ENCODE data around the gene RYR2. TPM values are rescaled to one million over a fixed set of nuclear protein-coding genes. Genes with fewer than 3 reads are reported as not detected.

The RYR2 gene
- total and polyA plus RNA-seq, 9 of the 15 experiments (the other 6 are each of a cell fraction or from before 2014, with no cell fraction given): 0.03 to 0.42 (median 0.14) TPM

DNA sequence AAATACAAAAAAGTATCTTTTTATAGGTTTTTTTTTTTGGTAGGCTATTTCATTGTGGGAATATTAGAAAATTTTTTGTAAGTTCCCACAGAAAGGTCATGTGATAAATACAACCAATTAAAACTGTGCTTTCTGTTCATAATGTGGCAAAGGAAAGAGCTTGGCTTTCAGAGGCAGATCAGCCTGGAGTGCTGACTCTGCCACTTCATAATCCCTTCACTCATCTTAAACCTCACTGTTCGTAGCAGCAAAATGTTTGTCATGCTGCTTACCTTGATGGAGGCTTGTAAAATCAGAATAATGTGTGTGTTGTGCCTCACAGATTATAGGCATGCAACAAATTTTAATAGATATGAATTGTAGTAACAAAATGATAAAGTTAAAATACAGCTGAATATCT is 671.9 kb downstream of the RYR2 start:
- H3K27ac ChIP-seq (ENCODE audit: extremely low read depth, low read depth, low read length): no peak overlapping the region
- no peak overlapping the region for H3K4me3 ChIP-seq
- H3K9ac ChIP-seq (ENCODE audit: insufficient read depth in 1 of 2, low read depth in 2 of 2, low read length in 2 of 2): no peak overlapping the region
- H3K36me3 ChIP-seq (ENCODE audit: control insufficient read depth, insufficient read depth, low read length): no peaks in the 10 kb centered on the region
- ChIA-PET CTCF (ENCODE audit: low intra/inter-chr PET ratio) (no interaction called here), POLR2A (no interaction called here)
- peaks cover 4% of the 10 kb centered on the region; the same call in 1 of the 2 replicates for H3K9me3 ChIP-seq (replicated peaks; ENCODE audit: control insufficient read depth, insufficient read depth, low read depth, low read length)
- no peaks in the 10 kb centered on the region for H3K4me1 ChIP-seq (replicated peaks in 1 of 2; ENCODE audit: control insufficient read depth in 2 of 2, insufficient read depth in 2 of 2, low read length in 2 of 2)
- H3K4me2 ChIP-seq (ENCODE audit: insufficient read depth, low read length): no peak overlapping the region
- intact Hi-C loops (cut with micrococcal nuclease) (no loop called here), in situ Hi-C loops (cut with MboI) (no loop called here)
- no peaks in the 10 kb centered on the region for H3K27me3 ChIP-seq (ENCODE audit: control insufficient read depth in 2 of 2, insufficient read depth in 2 of 2, low read length in 2 of 2)
- no peak overlapping the region for H2AFZ ChIP-seq (ENCODE audit: low read depth, low read length)
- DNase-seq (ENCODE audit: extremely low read depth in 1 of 4, low spot score in 3 of 4) (no peak), FAIRE-seq (no peak), ATAC-seq (no peak)
- H3K9me1 ChIP-seq (ENCODE audit: control insufficient read depth, insufficient read depth, low read length): no peaks in the 10 kb centered on the region
- no TSS peak for BruUV-seq (replicated peaks)
- no peak for TF ChIP-seq ZNF143 (CRISPR knock-in tag; IDR thresholded peaks at IDR 0.05)
- no peak for TF ChIP-seq DDX20 (tag; IDR thresholded peaks at IDR 0.05; ENCODE audit: low read depth)
- TF ChIP-seq, protein P1, sequence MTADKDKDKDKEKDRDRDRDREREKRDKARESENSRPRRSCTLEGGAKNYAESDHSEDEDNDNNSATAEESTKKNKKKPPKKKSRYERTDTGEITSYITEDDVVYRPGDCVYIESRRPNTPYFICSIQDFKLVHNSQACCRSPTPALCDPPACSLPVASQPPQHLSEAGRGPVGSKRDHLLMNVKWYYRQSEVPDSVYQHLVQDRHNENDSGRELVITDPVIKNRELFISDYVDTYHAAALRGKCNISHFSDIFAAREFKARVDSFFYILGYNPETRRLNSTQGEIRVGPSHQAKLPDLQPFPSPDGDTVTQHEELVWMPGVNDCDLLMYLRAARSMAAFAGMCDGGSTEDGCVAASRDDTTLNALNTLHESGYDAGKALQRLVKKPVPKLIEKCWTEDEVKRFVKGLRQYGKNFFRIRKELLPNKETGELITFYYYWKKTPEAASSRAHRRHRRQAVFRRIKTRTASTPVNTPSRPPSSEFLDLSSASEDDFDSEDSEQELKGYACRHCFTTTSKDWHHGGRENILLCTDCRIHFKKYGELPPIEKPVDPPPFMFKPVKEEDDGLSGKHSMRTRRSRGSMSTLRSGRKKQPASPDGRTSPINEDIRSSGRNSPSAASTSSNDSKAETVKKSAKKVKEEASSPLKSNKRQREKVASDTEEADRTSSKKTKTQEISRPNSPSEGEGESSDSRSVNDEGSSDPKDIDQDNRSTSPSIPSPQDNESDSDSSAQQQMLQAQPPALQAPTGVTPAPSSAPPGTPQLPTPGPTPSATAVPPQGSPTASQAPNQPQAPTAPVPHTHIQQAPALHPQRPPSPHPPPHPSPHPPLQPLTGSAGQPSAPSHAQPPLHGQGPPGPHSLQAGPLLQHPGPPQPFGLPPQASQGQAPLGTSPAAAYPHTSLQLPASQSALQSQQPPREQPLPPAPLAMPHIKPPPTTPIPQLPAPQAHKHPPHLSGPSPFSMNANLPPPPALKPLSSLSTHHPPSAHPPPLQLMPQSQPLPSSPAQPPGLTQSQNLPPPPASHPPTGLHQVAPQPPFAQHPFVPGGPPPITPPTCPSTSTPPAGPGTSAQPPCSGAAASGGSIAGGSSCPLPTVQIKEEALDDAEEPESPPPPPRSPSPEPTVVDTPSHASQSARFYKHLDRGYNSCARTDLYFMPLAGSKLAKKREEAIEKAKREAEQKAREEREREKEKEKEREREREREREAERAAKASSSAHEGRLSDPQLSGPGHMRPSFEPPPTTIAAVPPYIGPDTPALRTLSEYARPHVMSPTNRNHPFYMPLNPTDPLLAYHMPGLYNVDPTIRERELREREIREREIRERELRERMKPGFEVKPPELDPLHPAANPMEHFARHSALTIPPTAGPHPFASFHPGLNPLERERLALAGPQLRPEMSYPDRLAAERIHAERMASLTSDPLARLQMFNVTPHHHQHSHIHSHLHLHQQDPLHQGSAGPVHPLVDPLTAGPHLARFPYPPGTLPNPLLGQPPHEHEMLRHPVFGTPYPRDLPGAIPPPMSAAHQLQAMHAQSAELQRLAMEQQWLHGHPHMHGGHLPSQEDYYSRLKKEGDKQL (CRISPR knock-in tag; IDR thresholded peaks at IDR 0.05; ENCODE audit: borderline replicate concordance): no peak
- no peak for TF ChIP-seq BCL6 (CRISPR knock-in tag; IDR thresholded peaks at IDR 0.05)
- no peak for TF ChIP-seq BHLHE40 (IDR thresholded peaks at IDR 0.05; ENCODE audit: low read length)
- TF ChIP-seq ETS2 (tag; IDR thresholded peaks at IDR 0.05; ENCODE audit: borderline replicate concordance, poor library complexity, severe bottlenecking): no peak
- TF ChIP-seq KDM2B (CRISPR knock-in tag; IDR thresholded peaks at IDR 0.05): no peak
- no peak for TF ChIP-seq NELFE (IDR thresholded peaks at IDR 0.05; ENCODE audit: insufficient read depth, insufficient read length)
- TF ChIP-seq ZC3H4 (CRISPR knock-in tag; IDR thresholded peaks at IDR 0.05; ENCODE audit: borderline replicate concordance): no peak
- TF ChIP-seq ZNF140 (CRISPR knock-in tag; IDR thresholded peaks at IDR 0.05): no peak
- no peak for TF ChIP-seq CBX3 (IDR thresholded peaks at IDR 0.05; ENCODE audit: borderline replicate concordance in 1 of 2, low read length in 2 of 2)
- no peak for TF ChIP-seq KLF13 (tag; IDR thresholded peaks at IDR 0.05; ENCODE audit: borderline replicate concordance, low read depth)
- no peaks in the 10 kb centered on the region for H3K79me2 ChIP-seq (ENCODE audit: control insufficient read depth, insufficient read depth, low read length)
- H4K20me1 ChIP-seq (replicated peaks; ENCODE audit: control insufficient read depth, insufficient read depth, low read length): no peaks in the 10 kb centered on the region
- WGBS (ENCODE audit: insufficient coverage, low coverage, missing lambda C conversion rate): 0% methylated on average over 1 of the region's 1 CpG
